Lower leg skin (tissue), 4 donors: Measurements from ENCODE around the gene NTF4. TPM values are rescaled to one million over a fixed set of nuclear protein-coding genes. Genes with fewer than 3 reads are reported as not detected.

Experiments
- DNase-seq, 2 donors: peaks; one replicate each; pipeline ENCODE4 v3.0.0-alpha.2; 2019; ENCODE audit warnings: low spot score in 2 of 2
- H3K4me3 ChIP-seq: fragments of 200-600 bp; sonication (generic); 2 replicates; pipeline ENCODE4 v1.5.1; 2017; ENCODE audit warnings: mild to moderate bottlenecking, low read depth; ENCODE audit not compliant: poor library complexity, severe bottlenecking
- CTCF ChIP-seq, 3 donors: fragments of 450-650 bp; IDR thresholded peaks; one replicate each; pipeline ENCODE4 v1.5.1; 2016; ENCODE audit warnings: antibody characterized with exemption in 3 of 3, mild to moderate bottlenecking in 3 of 3, moderate library complexity in 2 of 3
- POLR2A ChIP-seq, 2 donors: fragments of 450-650 bp; IDR thresholded peaks; one replicate each; pipeline ENCODE4 v1.6.1; 2016 to 2017; ENCODE audit warnings: antibody characterized with exemption in 2 of 2, mild to moderate bottlenecking in 1 of 2, moderate library complexity in 1 of 2
- WGBS, 2 donors: methylation state at CpG; one replicate each; pipeline ENCODE4 v1.1.5; 2018; 5-methylcytosine and 5-hydroxymethylcytosine counted together
- intact Hi-C: fragments of 100-400 bp; cut with DNase I; formaldehyde crosslinking; loops from one replicate; pipeline ENCODE4 v1.15.0; 2023; ENCODE audit warnings: low total_unique reads
- total RNA-seq, 4 donors: library from RNA; depleted of rRNA; stranded (reverse); fragments of >200 nt; gene quantifications; one replicate each; pipeline ENCODE4 v1.1.0, GENCODE V29; 2016

Gene NTF4
- total RNA-seq, 4 donors from 2014 or later = 7.4 to 16.8 (median 8.4) TPM

GRCh38 chr19:49071860-49072547 is 7.4 kb upstream of the NTF4 start:
- WGBS, 2 donors = 5% methylated on average over 31 to 32 of the region's 93 CpGs
- TF ChIP-seq POLR2A (IDR thresholded peaks at IDR 0.05) (no peak), CTCF (IDR thresholded peaks at IDR 0.05) (no peak)
- peak in 1 of 2 donors; percentile 84 for DNase-seq
- intact Hi-C loops = no loop called here
- no peak overlapping the region for H3K4me3 ChIP-seq

GRCh38 chr19:49070416-49070815 is 5.8 kb upstream of the NTF4 start:
- TF ChIP-seq POLR2A (IDR thresholded peaks at IDR 0.05) = no peak
- TF ChIP-seq CTCF (IDR thresholded peaks at IDR 0.05) = no peak
- no peak overlapping the region for H3K4me3 ChIP-seq
- DNase-seq = no peak
- intact Hi-C loops = no loop called here
- WGBS, 2 donors = 96 to 97% methylated on average over 21 of the region's 21 CpGs

- no peak for TF ChIP-seq POLR2A (IDR thresholded peaks at IDR 0.05)
- DNase-seq = no peak
- intact Hi-C loops = no loop called here
- H3K4me3 ChIP-seq = no peak overlapping the region
- 88 to 92% methylated on average over 9 of the region's 9 CpGs for WGBS, 2 donors
These were observed 4.4 kb upstream of the NTF4 start for GRCh38 chr19:49069026-49069425.

- intact Hi-C loops = no loop called here
- no peak overlapping the region for H3K4me3 ChIP-seq
- WGBS, 2 donors = 43 to 62% methylated on average over 3 of the region's 3 CpGs
- TF ChIP-seq POLR2A (IDR thresholded peaks at IDR 0.05) (no peak), CTCF (IDR thresholded peaks at IDR 0.05) (no peak)
- DNase-seq = no peak
These were observed 2.9 kb upstream of the NTF4 start for GRCh38 chr19:49067554-49067953.

GRCh38 chr19:49065905-49066512 is 1.4 kb upstream of the NTF4 start:
- WGBS, 2 donors = 54 to 56% methylated on average over 13 of the region's 13 CpGs
- TF ChIP-seq POLR2A (IDR thresholded peaks at IDR 0.05) (no peak), CTCF (IDR thresholded peaks at IDR 0.05) (no peak)
- DNase-seq = no peak
- H3K4me3 ChIP-seq = no peak overlapping the region
- intact Hi-C loops = no loop called here

- 21 to 37% methylated on average over 8 to 10 of the region's 10 CpGs for WGBS, 2 donors
- no peak overlapping the region for H3K4me3 ChIP-seq
- DNase-seq = no peak
- intact Hi-C loops = no loop called here
- no peak for TF ChIP-seq CTCF (IDR thresholded peaks at IDR 0.05)
- TF ChIP-seq POLR2A (IDR thresholded peaks at IDR 0.05) = no peak
These were observed 489 bp downstream of the NTF4 start for GRCh38 chr19:49064029-49064629.
